Liver (tissue), 3 donors: ENCODE data around the gene RPL10.

Experiments used
- GABPA ChIP-seq, 2 donors: IDR thresholded peaks in 1 of 2; conservative IDR thresholded peaks in 1 of 2; 2 replicates each; pipeline ENCODE4 v1.6.1; 2016; ENCODE audit warnings: antibody characterized with exemption in 2 of 2, mild to moderate bottlenecking in 1 of 2, moderate library complexity in 1 of 2
- JUND ChIP-seq, 2 donors: IDR thresholded peaks; 2 replicates each; pipeline ENCODE4 v1.6.1; 2016; ENCODE audit warnings: antibody characterized with exemption in 2 of 2
- SP1 ChIP-seq: IDR thresholded peaks from 2 replicates; pipeline ENCODE4 v1.6.1; 2018; ENCODE audit warnings: antibody characterized with exemption, mild to moderate bottlenecking
- TF ChIP-seq, protein P1 (sequence below): fragments of 150-350 bp; IDR thresholded peaks from 2 replicates; pipeline ENCODE4 v1.5.1; 2017; ENCODE audit warnings: improper control_type of control experiment, low read depth, low read length; ENCODE audit not compliant: missing input control
- donor health status: healthy.
- donor health status: healthy.

DNA sequence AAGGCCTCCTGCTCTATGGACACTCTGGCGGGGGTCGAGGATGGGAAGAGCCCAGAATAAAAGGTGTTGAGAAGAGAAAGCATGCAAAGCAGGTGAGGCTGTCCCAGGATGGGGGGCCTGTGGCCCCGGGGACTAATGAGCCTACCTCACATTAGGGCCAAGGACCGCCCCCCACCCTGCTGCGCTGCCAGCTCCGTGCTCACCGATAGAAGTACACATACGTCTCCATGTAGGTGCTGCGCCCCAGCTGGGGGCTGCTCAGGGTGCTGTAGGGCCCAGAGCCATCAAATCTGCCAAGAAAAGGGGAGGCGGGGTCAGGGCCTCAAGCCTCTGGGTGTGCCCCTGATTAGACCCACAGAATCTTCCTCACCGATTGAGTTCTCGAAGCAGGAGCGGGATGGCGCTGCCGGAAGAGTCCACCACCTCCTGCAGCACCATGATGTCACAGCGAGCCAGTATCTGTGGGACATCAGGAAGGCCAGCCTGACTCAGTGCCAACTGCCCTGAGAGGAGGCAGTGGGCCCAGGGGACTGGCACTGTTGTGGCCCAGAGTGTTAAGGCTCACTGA is 6.5 kb downstream of the RPL10 start:
- TF ChIP-seq, protein P1, sequence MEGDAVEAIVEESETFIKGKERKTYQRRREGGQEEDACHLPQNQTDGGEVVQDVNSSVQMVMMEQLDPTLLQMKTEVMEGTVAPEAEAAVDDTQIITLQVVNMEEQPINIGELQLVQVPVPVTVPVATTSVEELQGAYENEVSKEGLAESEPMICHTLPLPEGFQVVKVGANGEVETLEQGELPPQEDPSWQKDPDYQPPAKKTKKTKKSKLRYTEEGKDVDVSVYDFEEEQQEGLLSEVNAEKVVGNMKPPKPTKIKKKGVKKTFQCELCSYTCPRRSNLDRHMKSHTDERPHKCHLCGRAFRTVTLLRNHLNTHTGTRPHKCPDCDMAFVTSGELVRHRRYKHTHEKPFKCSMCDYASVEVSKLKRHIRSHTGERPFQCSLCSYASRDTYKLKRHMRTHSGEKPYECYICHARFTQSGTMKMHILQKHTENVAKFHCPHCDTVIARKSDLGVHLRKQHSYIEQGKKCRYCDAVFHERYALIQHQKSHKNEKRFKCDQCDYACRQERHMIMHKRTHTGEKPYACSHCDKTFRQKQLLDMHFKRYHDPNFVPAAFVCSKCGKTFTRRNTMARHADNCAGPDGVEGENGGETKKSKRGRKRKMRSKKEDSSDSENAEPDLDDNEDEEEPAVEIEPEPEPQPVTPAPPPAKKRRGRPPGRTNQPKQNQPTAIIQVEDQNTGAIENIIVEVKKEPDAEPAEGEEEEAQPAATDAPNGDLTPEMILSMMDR: no peak
- TF ChIP-seq JUND (IDR thresholded peaks at IDR 0.05) (no peak), SP1 (no peak), GABPA (IDR thresholded peaks at IDR 0.05 in 1 of 2, conservative IDR thresholded peaks at IDR 0.05 in 1 of 2) (no peak)
